ENCODE results near the gene RAB27A.

GRCh38 chr15:55198706-55199105, 90.9 kb downstream of the RAB27A start:
- TF ChIP-seq TEAD1 (CRISPR knock-in tag; IDR thresholded peaks at IDR 0.05): no peak
- TF ChIP-seq NELFE (IDR thresholded peaks at IDR 0.05; ENCODE audit: insufficient read depth, insufficient read length): no peak
- TF ChIP-seq, protein P1, sequence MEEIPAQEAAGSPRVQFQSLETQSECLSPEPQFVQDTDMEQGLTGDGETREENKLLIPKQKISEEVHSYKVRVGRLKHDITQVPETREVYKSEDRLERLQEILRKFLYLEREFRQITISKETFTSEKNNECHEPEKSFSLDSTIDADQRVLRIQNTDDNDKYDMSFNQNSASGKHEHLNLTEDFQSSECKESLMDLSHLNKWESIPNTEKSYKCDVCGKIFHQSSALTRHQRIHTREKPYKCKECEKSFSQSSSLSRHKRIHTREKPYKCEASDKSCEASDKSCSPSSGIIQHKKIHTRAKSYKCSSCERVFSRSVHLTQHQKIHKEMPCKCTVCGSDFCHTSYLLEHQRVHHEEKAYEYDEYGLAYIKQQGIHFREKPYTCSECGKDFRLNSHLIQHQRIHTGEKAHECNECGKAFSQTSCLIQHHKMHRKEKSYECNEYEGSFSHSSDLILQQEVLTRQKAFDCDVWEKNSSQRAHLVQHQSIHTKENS (CRISPR knock-in tag; IDR thresholded peaks at IDR 0.05): no peak
- no peak for TF ChIP-seq POLR3A (IDR thresholded peaks at IDR 0.05; ENCODE audit: borderline replicate concordance, extremely low read depth, insufficient read depth, insufficient read length)
